ENCODE results near the gene LRRC8A.
"Not testable (repeated sequence)": the region's sequence is repeated elsewhere in the genome, so short reads cannot be mapped to it uniquely, and the experiment has no call there.

LRRC8A gene

DNA sequence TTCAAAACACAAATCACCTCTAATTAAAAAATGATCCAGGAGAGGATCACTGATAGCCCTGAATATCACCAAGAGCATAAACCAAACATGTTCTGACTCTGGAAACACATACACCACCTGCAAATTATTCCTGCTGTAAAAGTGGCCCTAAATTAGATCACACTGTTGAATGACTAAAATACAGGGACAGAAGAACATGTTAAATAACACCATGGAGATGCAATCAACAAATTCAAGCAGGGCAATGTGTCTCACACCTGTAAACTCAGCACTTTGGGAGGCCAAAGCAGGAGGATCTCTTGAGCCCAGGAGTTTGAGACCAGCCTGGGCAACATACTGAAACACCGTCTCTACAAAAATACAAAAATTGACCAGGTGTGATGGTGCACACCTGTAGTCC is 34.1 kb upstream of the LRRC8A start:
- Histone ChIP-seq H3K36me3 (ENCODE audit: control insufficient read depth, low read length) (no peaks in the 10 kb centered on the region; the same call in 1 of the 2 replicates), H3K79me2 (ENCODE audit: control insufficient read depth, low read length) (peaks cover 11% of the 10 kb centered on the region; the same call in 1 of the 2 replicates), H3F3A (ENCODE audit: control insufficient read depth, insufficient read depth) (no peaks in the 10 kb centered on the region), H3K27me3 (ENCODE audit: control insufficient read depth, low read length) (no peaks in the 10 kb centered on the region), H3K4me1 (ENCODE audit: control insufficient read depth, low read length) (no peaks in the 10 kb centered on the region), H3K4me2 (ENCODE audit: low read length) (no peak overlapping the region), H3K4me3 (ENCODE audit: low read length) (no peak overlapping the region), H3K9me3 (ENCODE audit: control insufficient read depth, insufficient read depth, low read length) (no peaks in the 10 kb centered on the region), H3K27ac (ENCODE audit: low read depth, low read length) (no peak overlapping the region), H4K20me1 (ENCODE audit: control insufficient read depth, insufficient read depth, low read depth, low read length) (no peaks in the 10 kb centered on the region), H3K9me2 (replicated peaks; ENCODE audit: control insufficient read depth, low read length) (no peaks in the 10 kb centered on the region)
- no peak for TF ChIP-seq EZH2phosphoT487 (IDR thresholded peaks at IDR 0.05; ENCODE audit: borderline replicate concordance, low read length)
- TF ChIP-seq, protein P1, sequence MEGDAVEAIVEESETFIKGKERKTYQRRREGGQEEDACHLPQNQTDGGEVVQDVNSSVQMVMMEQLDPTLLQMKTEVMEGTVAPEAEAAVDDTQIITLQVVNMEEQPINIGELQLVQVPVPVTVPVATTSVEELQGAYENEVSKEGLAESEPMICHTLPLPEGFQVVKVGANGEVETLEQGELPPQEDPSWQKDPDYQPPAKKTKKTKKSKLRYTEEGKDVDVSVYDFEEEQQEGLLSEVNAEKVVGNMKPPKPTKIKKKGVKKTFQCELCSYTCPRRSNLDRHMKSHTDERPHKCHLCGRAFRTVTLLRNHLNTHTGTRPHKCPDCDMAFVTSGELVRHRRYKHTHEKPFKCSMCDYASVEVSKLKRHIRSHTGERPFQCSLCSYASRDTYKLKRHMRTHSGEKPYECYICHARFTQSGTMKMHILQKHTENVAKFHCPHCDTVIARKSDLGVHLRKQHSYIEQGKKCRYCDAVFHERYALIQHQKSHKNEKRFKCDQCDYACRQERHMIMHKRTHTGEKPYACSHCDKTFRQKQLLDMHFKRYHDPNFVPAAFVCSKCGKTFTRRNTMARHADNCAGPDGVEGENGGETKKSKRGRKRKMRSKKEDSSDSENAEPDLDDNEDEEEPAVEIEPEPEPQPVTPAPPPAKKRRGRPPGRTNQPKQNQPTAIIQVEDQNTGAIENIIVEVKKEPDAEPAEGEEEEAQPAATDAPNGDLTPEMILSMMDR (IDR thresholded peaks at IDR 0.05; ENCODE audit: low read depth, low read length, poor library complexity, severe bottlenecking), result no peak

DNA sequence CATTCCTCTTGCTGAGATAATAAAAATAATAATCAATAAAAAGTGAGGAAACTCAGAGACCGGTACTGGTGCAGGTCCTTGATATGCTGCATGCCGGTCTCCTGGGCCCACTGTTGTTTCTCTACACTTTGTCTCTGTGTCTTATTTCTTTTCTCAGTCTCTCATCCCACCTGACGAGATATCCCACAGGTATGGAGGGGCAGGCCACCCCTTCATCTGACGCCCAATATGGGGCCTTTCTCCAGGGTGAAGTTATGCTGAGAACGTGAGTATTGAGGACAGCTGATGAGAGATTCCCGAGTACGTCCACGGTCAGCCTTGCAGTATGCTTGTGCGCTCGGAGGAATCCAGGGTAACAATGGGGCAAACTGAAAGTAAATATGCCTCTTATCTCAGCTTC is 30.9 kb upstream of the LRRC8A start:
- H3K27ac ChIP-seq (ENCODE audit: low read depth, low read length); H3K4me2 ChIP-seq (ENCODE audit: low read length); H3K9me2 ChIP-seq (replicated peaks; ENCODE audit: control insufficient read depth, low read length); H3K4me1 ChIP-seq (ENCODE audit: control insufficient read depth, low read length); H4K20me1 ChIP-seq (ENCODE audit: control insufficient read depth, insufficient read depth, low read depth, low read length); H3K36me3 ChIP-seq (ENCODE audit: control insufficient read depth, low read length); H3K27me3 ChIP-seq (ENCODE audit: control insufficient read depth, low read length); H3K4me3 ChIP-seq (ENCODE audit: low read length); H3F3A ChIP-seq (ENCODE audit: control insufficient read depth, insufficient read depth); H3K9me3 ChIP-seq (ENCODE audit: control insufficient read depth, insufficient read depth, low read length): not testable (repeated sequence)
- peaks cover 11% of the 10 kb centered on the region; the same call in 1 of the 2 replicates for H3K79me2 ChIP-seq (ENCODE audit: control insufficient read depth, low read length)

DNA sequence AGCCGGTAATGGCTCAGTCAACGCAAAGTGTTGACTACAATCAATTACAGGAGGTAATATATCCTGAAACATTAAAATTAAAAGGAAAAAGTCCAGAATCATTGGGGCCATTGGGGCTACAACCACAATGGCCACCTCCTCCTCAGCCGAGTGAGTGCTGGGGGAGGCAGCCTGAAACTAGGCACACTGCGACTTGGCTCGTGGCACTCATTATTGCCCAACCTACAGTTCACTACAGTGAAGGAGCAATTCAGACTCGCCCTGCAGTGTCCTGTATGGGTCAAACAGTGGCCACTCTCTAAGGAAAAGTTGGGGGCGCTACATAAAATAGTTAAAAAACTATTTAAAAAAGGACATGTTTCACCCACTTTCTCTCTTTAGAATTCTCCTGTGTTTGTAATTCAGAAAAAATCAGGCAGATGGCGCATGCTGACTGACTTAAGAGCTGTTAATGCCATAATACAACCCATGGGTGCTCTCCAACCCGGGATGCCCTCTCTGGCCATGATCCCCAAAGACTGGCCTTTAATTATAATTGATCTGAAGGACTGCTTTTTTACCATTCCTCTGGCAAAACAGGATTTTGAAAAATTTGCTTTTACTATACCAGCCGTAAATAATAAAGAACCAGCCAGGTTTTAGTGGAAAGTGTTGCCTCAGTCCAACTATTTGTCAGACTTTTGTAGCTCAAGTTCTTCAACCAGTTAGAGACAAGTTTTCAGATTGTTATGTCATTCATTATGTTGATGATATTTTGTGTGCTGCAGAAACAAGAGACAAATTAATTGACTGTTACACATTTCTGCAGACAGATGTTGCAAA is 29.9 kb upstream of the LRRC8A start:
- not testable (repeated sequence) for H3K9me2 ChIP-seq (replicated peaks; ENCODE audit: control insufficient read depth, low read length); H3F3A ChIP-seq (ENCODE audit: control insufficient read depth, insufficient read depth); H4K20me1 ChIP-seq (ENCODE audit: control insufficient read depth, insufficient read depth, low read depth, low read length); H3K36me3 ChIP-seq (ENCODE audit: control insufficient read depth, low read length); H3K9me3 ChIP-seq (ENCODE audit: control insufficient read depth, insufficient read depth, low read length); H3K4me2 ChIP-seq (ENCODE audit: low read length); H3K27me3 ChIP-seq (ENCODE audit: control insufficient read depth, low read length); H3K4me1 ChIP-seq (ENCODE audit: control insufficient read depth, low read length); H3K27ac ChIP-seq (ENCODE audit: low read depth, low read length); H3K4me3 ChIP-seq (ENCODE audit: low read length); H3K79me2 ChIP-seq (ENCODE audit: control insufficient read depth, low read length)
- TF ChIP-seq, protein P1 (IDR thresholded peaks at IDR 0.05; ENCODE audit: low read depth, low read length, poor library complexity, severe bottlenecking), result peak; percentile 38

DNA sequence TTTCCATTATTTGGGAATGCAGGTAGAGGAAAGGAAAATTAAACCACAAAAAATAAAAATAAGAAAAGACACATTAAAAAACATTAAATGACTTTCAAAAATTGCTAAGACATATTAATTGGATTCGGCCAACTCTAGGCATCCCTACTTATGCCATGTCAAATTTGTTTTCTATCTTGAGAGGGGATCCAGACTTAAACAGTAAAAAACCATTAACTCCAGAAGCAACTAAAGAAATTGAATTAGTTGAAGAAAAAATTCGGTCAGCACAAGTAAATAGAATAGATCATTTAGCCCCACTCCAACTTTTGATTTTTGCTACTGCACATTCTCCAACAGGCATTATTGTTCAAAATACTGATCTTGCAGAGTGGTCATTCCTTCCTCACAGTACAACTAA is 29.3 kb upstream of the LRRC8A start:
- not testable (repeated sequence) for H3K9me3 ChIP-seq (ENCODE audit: control insufficient read depth, insufficient read depth, low read length); H3F3A ChIP-seq (ENCODE audit: control insufficient read depth, insufficient read depth); H3K27me3 ChIP-seq (ENCODE audit: control insufficient read depth, low read length); H3K27ac ChIP-seq (ENCODE audit: low read depth, low read length); H3K4me3 ChIP-seq (ENCODE audit: low read length); H3K4me1 ChIP-seq (ENCODE audit: control insufficient read depth, low read length); H3K9me2 ChIP-seq (replicated peaks; ENCODE audit: control insufficient read depth, low read length); H4K20me1 ChIP-seq (ENCODE audit: control insufficient read depth, insufficient read depth, low read depth, low read length); H3K4me2 ChIP-seq (ENCODE audit: low read length); H3K79me2 ChIP-seq (ENCODE audit: control insufficient read depth, low read length); H3K36me3 ChIP-seq (ENCODE audit: control insufficient read depth, low read length)

DNA sequence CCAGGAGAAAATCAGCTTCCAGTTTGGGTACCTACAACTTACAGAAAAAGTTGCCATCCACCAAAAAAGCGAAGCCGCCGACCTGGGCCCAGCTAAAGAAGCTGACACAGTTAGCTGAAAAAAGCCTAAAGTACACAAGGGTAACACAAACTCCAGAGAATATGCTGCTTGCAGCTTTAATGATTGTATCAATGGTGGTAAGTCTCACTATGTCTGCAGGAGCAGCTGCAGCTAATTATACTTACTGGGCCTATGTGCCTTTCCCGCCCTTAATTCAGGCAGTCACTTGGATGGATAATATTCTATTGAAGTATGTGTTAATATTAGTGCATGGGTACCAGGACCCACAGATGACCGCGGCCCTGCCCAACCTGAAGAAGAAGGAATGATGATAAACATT is 27.5 kb upstream of the LRRC8A start:
- H3K4me1 ChIP-seq (ENCODE audit: control insufficient read depth, low read length); H3F3A ChIP-seq (ENCODE audit: control insufficient read depth, insufficient read depth); H3K9me3 ChIP-seq (ENCODE audit: control insufficient read depth, insufficient read depth, low read length); H3K9me2 ChIP-seq (replicated peaks; ENCODE audit: control insufficient read depth, low read length); H3K27me3 ChIP-seq (ENCODE audit: control insufficient read depth, low read length); H3K4me3 ChIP-seq (ENCODE audit: low read length); H3K4me2 ChIP-seq (ENCODE audit: low read length); H3K36me3 ChIP-seq (ENCODE audit: control insufficient read depth, low read length); H4K20me1 ChIP-seq (ENCODE audit: control insufficient read depth, insufficient read depth, low read depth, low read length); H3K79me2 ChIP-seq (ENCODE audit: control insufficient read depth, low read length); H3K27ac ChIP-seq (ENCODE audit: low read depth, low read length): not testable (repeated sequence)

DNA sequence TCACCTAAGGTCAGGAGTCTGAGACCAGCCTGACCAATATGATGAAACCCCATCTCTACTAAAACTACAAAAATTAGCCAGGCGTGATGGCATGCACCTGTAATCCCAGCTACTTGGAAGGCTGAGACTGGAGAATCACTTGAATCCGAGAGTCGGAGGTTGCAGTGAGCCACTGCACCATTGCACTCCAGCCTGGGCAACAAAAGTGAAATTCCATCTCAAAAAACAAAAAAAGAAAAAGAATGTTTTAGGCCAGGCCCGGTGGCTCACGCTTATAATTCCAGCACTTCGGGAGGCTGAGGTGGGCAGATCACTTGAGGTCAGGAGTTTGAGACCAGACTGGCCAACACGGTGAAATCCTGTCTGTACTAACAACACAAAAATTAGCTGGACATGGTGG is 23.5 kb upstream of the LRRC8A start:
- not testable (repeated sequence) for H3K36me3 ChIP-seq (ENCODE audit: control insufficient read depth, low read length); H3K27ac ChIP-seq (ENCODE audit: low read depth, low read length); H3K9me3 ChIP-seq (ENCODE audit: control insufficient read depth, insufficient read depth, low read length); H3K27me3 ChIP-seq (ENCODE audit: control insufficient read depth, low read length); H3K4me1 ChIP-seq (ENCODE audit: control insufficient read depth, low read length); H4K20me1 ChIP-seq (ENCODE audit: control insufficient read depth, insufficient read depth, low read depth, low read length); H3F3A ChIP-seq (ENCODE audit: control insufficient read depth, insufficient read depth); H3K9me2 ChIP-seq (replicated peaks; ENCODE audit: control insufficient read depth, low read length); H3K4me3 ChIP-seq (ENCODE audit: low read length); H3K4me2 ChIP-seq (ENCODE audit: low read length)
- H3K79me2 ChIP-seq (ENCODE audit: control insufficient read depth, low read length), result peaks cover 28% of the 10 kb centered on the region

All from DOHH2 (cell line).